Naive B cell (primary cell): ENCODE measurements around the gene TNIP3. TPM values are rescaled to one million over a fixed set of nuclear protein-coding genes. Genes with fewer than 3 reads are reported as not detected.
"Not testable (repeated sequence)": the region's sequence is repeated elsewhere in the genome, so short reads cannot be mapped to it uniquely, and the experiment has no call there.

Source experiments
- ATAC-seq, 2 donors: fragments of 150-1000 bp; cut with Tn5 transposase; 2 replicates each; pipeline ENCODE4 v1.10.0; 2021; ENCODE audit warnings: low read depth in 2 of 2, mild to moderate bottlenecking in 2 of 2, moderate library complexity in 2 of 2
- DNase-seq: peaks from one replicate; pipeline ENCODE4 v3.0.0; 2022
- H3K27ac Mint-ChIP-seq, 6 donors: one replicate each; pipeline ENCODE4 v1.8.0; 2020 to 2022; ENCODE audit warnings: mild to moderate bottlenecking in 6 of 6, mixed read lengths in 6 of 6, moderate library complexity in 5 of 6, inconsistent platforms in 2 of 6
- H3K27me3 Mint-ChIP-seq, 3 donors: one replicate each; pipeline ENCODE4 v1.8.0; 2021 to 2022; ENCODE audit warnings: mixed read lengths in 3 of 3, mild to moderate bottlenecking in 1 of 3
- H3K36me3 Mint-ChIP-seq, 2 donors: one replicate each; pipeline ENCODE4 v1.8.0; 2020 to 2022; ENCODE audit warnings: mixed read lengths in 2 of 2, inconsistent platforms in 1 of 2, mild to moderate bottlenecking in 1 of 2
- H3K4me1 Mint-ChIP-seq, 3 donors: one replicate each; pipeline ENCODE4 v1.8.0; 2020 to 2022; ENCODE audit warnings: mixed read lengths in 3 of 3, inconsistent platforms in 1 of 3, mild to moderate bottlenecking in 1 of 3, moderate library complexity in 1 of 3
- H3K4me3 Mint-ChIP-seq, 8 donors: one replicate each; pipeline ENCODE4 v1.8.0; 2020 to 2022; ENCODE audit warnings: mild to moderate bottlenecking in 8 of 8, mixed read lengths in 8 of 8, moderate library complexity in 8 of 8, inconsistent platforms in 2 of 8
- H3K9me3 Mint-ChIP-seq, 7 donors: one replicate each; pipeline ENCODE4 v1.8.0; 2020 to 2022; ENCODE audit warnings: mixed read lengths in 7 of 7, mild to moderate bottlenecking in 5 of 7, inconsistent platforms in 2 of 7, moderate library complexity in 1 of 7
- polyA plus RNA-seq, 6 donors: library from polyadenylated mRNA; unstranded; fragments of 300-500 nt; fragmentation: Illumina TruSeq; gene quantifications; one replicate each; pipeline ENCODE4 v1.2.3, GENCODE V29; 2021; ENCODE audit warnings: low read depth in 6 of 6

Gene TNIP3, protein sequence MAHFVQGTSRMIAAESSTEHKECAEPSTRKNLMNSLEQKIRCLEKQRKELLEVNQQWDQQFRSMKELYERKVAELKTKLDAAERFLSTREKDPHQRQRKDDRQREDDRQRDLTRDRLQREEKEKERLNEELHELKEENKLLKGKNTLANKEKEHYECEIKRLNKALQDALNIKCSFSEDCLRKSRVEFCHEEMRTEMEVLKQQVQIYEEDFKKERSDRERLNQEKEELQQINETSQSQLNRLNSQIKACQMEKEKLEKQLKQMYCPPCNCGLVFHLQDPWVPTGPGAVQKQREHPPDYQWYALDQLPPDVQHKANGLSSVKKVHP
- polyA plus RNA-seq, result not detected

GRCh38 chr4:121164291-121164690, at the start of gene TNIP3:
TNIP3 (minus strand) TSS chr4:121164321; CDS start chr4:121164125, 196 bp downstream.
- Mint-ChIP-seq H3K27me3 (peaks cover 0 to 15% (median 4%) of the 10 kb centered on the region in 3 donors), H3K9me3 (peaks cover 0 to 3% (median 0%) of the 10 kb centered on the region in 7 donors), H3K36me3 (no peaks in the 10 kb centered on the region), H3K4me1 (no peaks in the 10 kb centered on the region), H3K27ac (no peak within 1 kb of the TSS), H3K4me3 (no peak within 1 kb of the TSS)
- ATAC-seq (no peak), DNase-seq (no peak)

GRCh38 chr4:121212806-121213205, 48.7 kb upstream of the TNIP3 start:
- H3K36me3 Mint-ChIP-seq, result no peaks in the 10 kb centered on the region
- no peak for DNase-seq
- peaks cover 0 to 7% (median 5%) of the 10 kb centered on the region in 3 donors for H3K27me3 Mint-ChIP-seq
- H3K9me3 Mint-ChIP-seq, result peaks cover 0 to 8% (median 3%) of the 10 kb centered on the region in 7 donors
- H3K4me3 Mint-ChIP-seq, result no peak overlapping the region
- H3K4me1 Mint-ChIP-seq, result no peaks in the 10 kb centered on the region
- no peak for ATAC-seq
- no peak overlapping the region for H3K27ac Mint-ChIP-seq

DNA sequence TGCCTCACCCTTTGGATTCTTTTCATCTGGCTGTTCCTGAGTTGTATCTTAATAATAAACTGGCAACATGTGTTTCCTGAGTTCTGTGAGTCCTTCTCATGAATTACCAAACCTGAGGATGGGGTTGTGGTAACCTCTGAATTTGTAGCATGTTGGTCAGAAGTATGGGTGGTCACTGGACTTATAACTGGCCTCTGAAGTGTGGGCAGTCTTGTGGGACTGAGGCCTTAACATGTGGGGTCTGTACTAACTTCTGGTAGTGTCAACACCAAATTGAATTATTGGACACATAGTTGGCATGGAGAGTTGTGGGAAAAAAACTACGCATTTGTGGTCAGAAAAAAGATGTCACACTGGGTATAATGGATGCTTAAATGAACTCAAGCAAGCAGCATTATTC, 45.0 kb upstream of the TNIP3 start:
- ATAC-seq (no peak), DNase-seq (no peak)
- Mint-ChIP-seq H3K9me3 (peaks cover 6 to 23% (median 8%) of the 10 kb centered on the region in 7 donors), H3K4me3 (no peak overlapping the region), H3K4me1 (no peaks in the 10 kb centered on the region), H3K36me3 (no peaks in the 10 kb centered on the region), H3K27ac (no peak overlapping the region), H3K27me3 (peaks cover 0 to 6% (median 0%) of the 10 kb centered on the region in 3 donors)

- Mint-ChIP-seq H3K9me3 (peaks cover 6 to 23% (median 8%) of the 10 kb centered on the region in 7 donors), H3K4me3 (no peak overlapping the region), H3K4me1 (no peaks in the 10 kb centered on the region), H3K36me3 (no peaks in the 10 kb centered on the region), H3K27ac (no peak overlapping the region), H3K27me3 (peaks cover 0 to 6% (median 0%) of the 10 kb centered on the region in 3 donors)
- ATAC-seq (no peak), DNase-seq (no peak)
These were observed 44.3 kb upstream of the TNIP3 start for GRCh38 chr4:121208244-121209007.

DNA sequence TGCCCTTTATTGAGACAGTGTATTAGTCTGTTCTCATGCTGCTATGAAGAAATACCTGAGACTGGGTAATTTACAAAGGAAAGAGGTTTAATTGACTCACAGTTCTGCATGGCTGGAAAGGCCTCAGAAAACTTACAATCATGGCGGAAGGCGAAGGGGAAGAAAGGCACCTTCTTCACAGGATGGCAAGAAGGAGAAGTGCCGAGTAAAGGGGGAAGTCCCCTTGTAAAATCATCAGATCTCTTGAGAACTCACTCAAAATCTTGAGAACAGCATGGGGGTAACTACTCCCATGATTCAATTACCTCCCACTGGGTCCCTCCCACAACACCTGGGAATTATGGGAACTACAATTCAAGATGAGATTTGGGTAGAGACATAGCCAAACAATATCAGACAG, 41.7 kb upstream of the TNIP3 start:
- not testable (repeated sequence) for H3K4me1 Mint-ChIP-seq, H3K36me3 Mint-ChIP-seq, H3K27ac Mint-ChIP-seq, H3K4me3 Mint-ChIP-seq, H3K27me3 Mint-ChIP-seq, ATAC-seq, DNase-seq
- H3K9me3 Mint-ChIP-seq, result peaks cover 5 to 23% (median 8%) of the 10 kb centered on the region in 7 donors

DNA sequence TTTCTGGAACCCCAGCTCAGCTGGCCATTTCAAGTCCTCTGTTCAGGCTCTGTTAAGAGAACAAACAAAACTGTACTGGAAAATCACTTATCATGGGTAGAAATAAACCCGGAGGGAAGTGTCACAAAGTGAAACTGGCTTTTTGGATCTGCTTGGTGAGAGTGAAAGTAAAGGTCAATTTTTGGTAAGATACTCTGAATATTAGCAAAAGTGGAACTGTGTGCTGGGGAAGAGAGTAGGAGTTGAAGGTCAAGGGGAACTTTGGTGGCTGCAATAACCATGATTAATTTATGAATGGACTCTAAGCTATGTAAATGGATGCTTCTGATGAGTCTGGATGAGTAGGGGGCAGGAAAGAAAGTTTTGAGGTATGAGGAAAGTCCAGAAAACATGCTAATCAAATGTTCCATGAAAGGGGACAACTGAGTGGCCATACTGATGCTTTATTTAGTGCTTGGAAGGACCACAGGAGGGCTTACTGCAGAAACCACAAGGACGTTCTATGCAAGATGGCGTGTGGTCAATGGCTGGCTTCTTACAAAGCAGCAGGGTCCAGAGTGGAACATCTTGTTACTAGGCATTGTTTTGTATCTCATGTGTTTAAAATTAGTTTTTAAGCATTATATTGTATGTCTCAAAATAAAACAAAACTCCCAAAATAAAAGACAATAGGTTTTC, 36.8 kb upstream of the TNIP3 start:
- no peaks in the 10 kb centered on the region for H3K36me3 Mint-ChIP-seq
- H3K4me3 Mint-ChIP-seq, result peak overlapping the region in 1 of 8 donors; percentile 4
- DNase-seq (no peak), ATAC-seq (no peak)
- H3K9me3 Mint-ChIP-seq, result peaks cover 0 to 13% (median 6%) of the 10 kb centered on the region in 7 donors
- peaks cover 0 to 5% (median 0%) of the 10 kb centered on the region in 3 donors for H3K27me3 Mint-ChIP-seq
- H3K4me1 Mint-ChIP-seq, result no peaks in the 10 kb centered on the region
- no peak overlapping the region for H3K27ac Mint-ChIP-seq

GRCh38 chr4:121199742-121200561, 35.8 kb upstream of the TNIP3 start:
- no peak for ATAC-seq
- peaks cover 0 to 3% (median 2%) of the 10 kb centered on the region in 7 donors for H3K9me3 Mint-ChIP-seq
- no peak overlapping the region for H3K27ac Mint-ChIP-seq
- H3K27me3 Mint-ChIP-seq, result peaks cover 0 to 5% (median 0%) of the 10 kb centered on the region in 3 donors
- H3K36me3 Mint-ChIP-seq, result no peaks in the 10 kb centered on the region
- H3K4me1 Mint-ChIP-seq, result no peaks in the 10 kb centered on the region
- no peak for DNase-seq
- no peak overlapping the region for H3K4me3 Mint-ChIP-seq

DNA sequence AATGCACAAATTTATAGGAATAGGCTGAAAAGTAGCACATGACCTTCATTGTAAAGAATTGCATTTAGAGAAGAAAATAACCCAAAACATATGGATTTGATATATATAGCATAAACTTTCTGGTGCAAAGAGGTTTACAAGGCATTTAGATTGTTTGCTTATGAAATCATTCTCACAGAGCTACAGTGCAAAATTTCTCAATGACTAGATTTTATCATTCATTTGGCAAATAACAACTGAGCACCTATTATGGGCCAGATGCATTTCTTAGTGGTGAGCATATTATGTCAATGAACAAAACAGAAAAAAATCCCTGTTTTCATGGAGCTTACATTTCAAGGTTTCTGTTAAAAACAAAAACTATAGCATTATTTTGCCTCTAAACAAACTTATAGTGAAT, 34.1 kb upstream of the TNIP3 start:
- Mint-ChIP-seq H3K4me1 (no peaks in the 10 kb centered on the region), H3K27ac (no peak overlapping the region), H3K27me3 (peaks cover 0 to 5% (median 0%) of the 10 kb centered on the region in 3 donors)

DNA sequence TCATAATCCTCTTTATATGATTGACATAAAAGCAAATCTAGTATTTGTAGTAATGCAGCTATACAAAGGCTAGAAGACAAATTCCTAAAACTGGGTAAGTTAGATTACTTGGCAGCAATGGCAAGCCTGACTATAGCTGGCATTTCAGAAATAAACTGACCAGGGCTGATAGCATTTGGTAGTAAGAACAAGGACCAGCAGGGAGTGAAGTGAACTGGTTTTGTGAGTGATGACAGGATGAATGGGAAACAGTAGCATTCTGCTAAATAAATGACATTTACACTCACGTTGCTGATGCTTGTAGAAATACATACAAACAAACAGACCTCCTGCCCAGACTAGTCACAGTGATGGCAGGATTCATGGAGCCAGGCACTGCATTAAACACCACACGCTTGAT, 31.5 kb upstream of the TNIP3 start:
- peaks cover 0 to 5% (median 0%) of the 10 kb centered on the region in 3 donors for H3K27me3 Mint-ChIP-seq
- H3K27ac Mint-ChIP-seq, result no peak overlapping the region
- no peaks in the 10 kb centered on the region for H3K9me3 Mint-ChIP-seq
- no peak for ATAC-seq
- no peaks in the 10 kb centered on the region for H3K4me1 Mint-ChIP-seq
- H3K4me3 Mint-ChIP-seq, result no peak overlapping the region
- DNase-seq, result no peak
- no peaks in the 10 kb centered on the region for H3K36me3 Mint-ChIP-seq

More for the DNA sequence above, 34.1 kb upstream of the TNIP3 start:
- Mint-ChIP-seq H3K4me3 (no peak overlapping the region), H3K36me3 (no peaks in the 10 kb centered on the region), H3K9me3 (no peaks in the 10 kb centered on the region)
- ATAC-seq, result no peak
- no peak for DNase-seq

DNA sequence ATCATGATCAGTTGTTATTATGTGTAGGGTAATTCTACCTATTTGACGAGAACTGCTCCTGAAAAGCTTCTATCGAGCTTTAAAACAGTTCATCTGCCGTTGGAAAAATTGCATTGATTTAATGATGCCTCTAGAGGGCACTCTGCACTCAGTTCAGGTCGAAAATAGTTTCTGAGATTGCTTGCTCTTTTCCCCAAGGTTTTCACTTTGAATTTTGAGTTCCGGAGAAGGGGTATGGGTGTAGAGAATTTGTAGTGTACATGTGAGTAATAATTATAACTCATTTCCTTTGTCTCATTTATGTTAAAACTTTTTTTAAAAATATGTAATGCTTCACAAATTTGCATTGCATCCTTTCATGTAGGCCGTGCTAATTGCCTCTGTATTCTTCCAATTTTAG, 28.4 kb upstream of the TNIP3 start:
- no peaks in the 10 kb centered on the region for H3K36me3 Mint-ChIP-seq
- H3K27ac Mint-ChIP-seq, result no peak overlapping the region
- no peak for DNase-seq
- H3K4me1 Mint-ChIP-seq, result no peaks in the 10 kb centered on the region
- peaks cover 0 to 14% (median 0%) of the 10 kb centered on the region in 3 donors for H3K27me3 Mint-ChIP-seq
- no peaks in the 10 kb centered on the region for H3K9me3 Mint-ChIP-seq
- no peak for ATAC-seq
- no peak overlapping the region for H3K4me3 Mint-ChIP-seq

DNA sequence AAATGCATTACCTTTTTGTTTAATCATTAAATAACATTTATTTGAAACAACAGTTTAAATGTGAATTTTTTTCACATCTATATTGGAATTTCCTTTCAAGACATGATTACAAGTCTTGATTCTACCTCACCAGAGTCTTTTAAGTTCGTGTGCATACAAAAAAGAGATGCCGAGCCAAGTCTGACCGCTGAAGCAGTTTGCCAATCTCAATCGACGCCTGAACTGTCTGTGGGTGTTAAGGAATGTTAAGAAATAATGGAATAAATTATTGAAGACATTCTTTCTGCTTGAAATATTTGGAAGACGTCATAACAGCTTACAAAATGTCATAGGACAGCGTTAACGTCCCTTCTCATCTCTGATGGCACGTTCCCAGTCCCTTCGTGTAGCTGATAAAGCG, 27.9 kb upstream of the TNIP3 start:
- H3K4me3 Mint-ChIP-seq, result no peak overlapping the region
- no peaks in the 10 kb centered on the region for H3K9me3 Mint-ChIP-seq
- no peaks in the 10 kb centered on the region for H3K36me3 Mint-ChIP-seq
- ATAC-seq, result no peak
- no peak overlapping the region for H3K27ac Mint-ChIP-seq
- peaks cover 0 to 14% (median 0%) of the 10 kb centered on the region in 3 donors for H3K27me3 Mint-ChIP-seq
- no peaks in the 10 kb centered on the region for H3K4me1 Mint-ChIP-seq
- DNase-seq, result no peak

- ATAC-seq, result no peak
- no peak overlapping the region for H3K27ac Mint-ChIP-seq
- no peaks in the 10 kb centered on the region for H3K4me1 Mint-ChIP-seq
- no peaks in the 10 kb centered on the region for H3K9me3 Mint-ChIP-seq
- DNase-seq, result no peak
- H3K27me3 Mint-ChIP-seq, result peaks cover 0 to 16% (median 0%) of the 10 kb centered on the region in 3 donors
- no peaks in the 10 kb centered on the region for H3K36me3 Mint-ChIP-seq
- no peak overlapping the region for H3K4me3 Mint-ChIP-seq
These were observed 27.2 kb upstream of the TNIP3 start for GRCh38 chr4:121191361-121191760.

GRCh38 chr4:121190389-121190788, 26.3 kb upstream of the TNIP3 start:
- Mint-ChIP-seq H3K4me1 (no peaks in the 10 kb centered on the region), H3K27ac (no peak overlapping the region), H3K4me3 (no peak overlapping the region), H3K36me3 (no peaks in the 10 kb centered on the region), H3K9me3 (no peaks in the 10 kb centered on the region), H3K27me3 (peaks cover 0 to 17% (median 0%) of the 10 kb centered on the region in 3 donors)
- ATAC-seq, result no peak
- no peak for DNase-seq
